GM21390 (cell line): ENCODE measurements around the gene TVP23C.
A peak's percentile ranks its signal among the peaks of the same experiment; 100 is the strongest.
"Not testable (repeated sequence)": the region's sequence is repeated elsewhere in the genome, so short reads cannot be mapped to it uniquely, and the experiment has no call there.

Source experiments
- ATAC-seq: cut with Tn5 transposase; IDR thresholded peaks from one replicate; pipeline ENCODE4 v1.9.1; 2021; ENCODE audit not compliant: unreplicated experiment

The TVP23C gene

DNA sequence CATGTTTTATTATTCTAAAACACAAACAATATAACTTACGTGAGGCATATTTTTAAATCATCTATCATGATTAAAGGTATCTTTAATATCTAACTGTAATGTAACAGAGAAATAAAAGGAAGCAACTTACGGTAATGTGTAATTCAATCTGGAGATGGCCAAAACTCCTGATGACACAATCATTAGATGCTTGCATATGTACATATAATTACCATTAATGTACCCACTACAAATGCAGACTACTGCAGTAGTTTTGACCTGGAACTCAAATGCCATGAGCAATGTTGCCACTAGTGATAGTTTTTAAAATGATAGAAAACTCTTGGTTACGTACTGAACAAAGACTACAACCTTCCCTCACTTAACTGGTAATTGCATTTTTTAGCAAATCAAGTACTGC, 30.2 kb downstream of the TVP23C start:
- not testable (repeated sequence) for ATAC-seq

DNA sequence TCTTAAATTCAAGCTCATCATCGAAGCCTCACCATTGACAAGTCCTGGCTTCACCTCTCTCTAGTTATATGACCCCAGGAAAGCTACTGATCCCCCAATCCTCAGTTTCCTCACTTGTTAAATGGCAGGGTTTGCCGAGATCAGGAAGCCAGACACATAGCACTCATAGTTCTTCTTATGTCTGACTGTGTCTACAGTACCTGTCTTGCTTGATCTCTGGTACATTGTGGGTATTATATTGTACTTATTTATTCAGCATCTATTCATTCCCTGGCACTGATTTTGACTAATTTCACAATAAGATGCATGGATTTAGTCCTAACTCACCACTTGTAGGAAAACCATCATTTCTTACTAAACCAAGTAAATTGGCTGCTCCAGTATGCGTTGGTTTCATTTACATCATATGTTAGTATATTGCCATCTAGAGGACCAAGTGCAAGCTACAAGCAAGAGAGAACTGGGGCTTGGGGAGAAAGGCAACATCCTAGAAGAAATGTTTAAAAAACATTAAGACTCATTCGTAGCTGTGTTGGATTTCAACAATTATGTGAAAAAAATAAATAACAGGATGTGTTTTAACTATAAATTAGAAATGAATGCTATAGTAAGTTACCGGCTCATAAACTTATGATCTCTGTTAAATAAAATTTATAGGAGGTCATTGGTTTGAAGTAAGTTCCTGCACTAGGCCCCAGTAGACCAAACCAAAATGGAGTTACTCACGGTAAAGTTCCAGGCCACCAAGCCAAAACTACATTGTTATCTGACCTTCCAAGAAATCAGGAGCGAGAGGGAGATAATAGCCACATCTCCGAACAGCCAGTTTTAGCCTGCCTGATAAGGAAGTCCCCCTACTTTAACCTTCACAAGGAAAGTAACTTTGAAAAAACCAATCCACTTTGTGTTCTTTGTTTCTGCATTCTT, 36.7 kb downstream of the TVP23C start:
- ATAC-seq, result not testable (repeated sequence)

DNA sequence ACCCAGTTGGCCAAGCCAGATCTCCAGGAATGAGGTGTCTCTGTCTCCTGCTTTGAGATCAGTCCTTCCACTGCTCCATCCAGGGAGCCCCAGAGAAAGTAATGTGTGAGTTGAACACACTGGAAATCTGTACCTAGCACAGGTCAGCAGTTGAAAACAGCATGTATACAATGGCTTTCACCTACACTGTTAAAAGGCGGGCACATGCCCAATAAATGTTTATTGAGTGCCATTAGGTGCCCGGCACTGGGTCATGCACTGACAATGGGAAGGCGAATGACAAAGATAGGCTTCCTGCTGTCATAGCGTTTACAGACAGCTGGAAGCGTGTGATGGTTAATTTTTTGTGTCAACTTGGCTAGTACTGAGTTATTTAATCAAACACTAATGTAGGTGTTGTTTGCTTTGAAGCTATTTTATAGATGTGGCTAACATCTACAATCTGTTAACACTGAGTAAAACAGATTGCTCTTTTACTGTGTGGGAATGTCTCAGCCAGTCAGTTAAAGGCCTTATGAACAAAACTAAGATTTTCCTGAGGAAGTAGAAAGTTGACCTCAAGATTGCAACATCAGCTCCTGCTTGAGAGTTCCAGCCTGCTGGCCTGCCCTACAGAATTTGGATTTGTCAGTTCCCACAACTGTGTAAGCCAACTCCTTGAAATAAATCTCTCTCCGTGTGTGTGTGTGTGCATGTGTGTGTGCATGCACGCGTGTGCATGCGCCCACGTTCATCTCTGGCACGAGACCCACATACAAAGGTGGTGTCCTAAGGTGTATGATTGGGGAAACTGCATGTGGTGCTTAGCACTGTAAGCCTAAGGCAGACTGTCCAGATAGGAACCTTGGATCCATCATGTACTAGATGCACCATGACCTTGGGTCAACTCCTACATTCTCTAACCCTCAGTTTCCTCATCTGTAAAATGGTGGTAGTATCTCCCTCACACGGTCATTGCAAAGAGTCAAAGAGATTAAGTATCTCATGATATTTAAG, 38.0 kb downstream of the TVP23C start:
- ATAC-seq, result not testable (repeated sequence)

DNA sequence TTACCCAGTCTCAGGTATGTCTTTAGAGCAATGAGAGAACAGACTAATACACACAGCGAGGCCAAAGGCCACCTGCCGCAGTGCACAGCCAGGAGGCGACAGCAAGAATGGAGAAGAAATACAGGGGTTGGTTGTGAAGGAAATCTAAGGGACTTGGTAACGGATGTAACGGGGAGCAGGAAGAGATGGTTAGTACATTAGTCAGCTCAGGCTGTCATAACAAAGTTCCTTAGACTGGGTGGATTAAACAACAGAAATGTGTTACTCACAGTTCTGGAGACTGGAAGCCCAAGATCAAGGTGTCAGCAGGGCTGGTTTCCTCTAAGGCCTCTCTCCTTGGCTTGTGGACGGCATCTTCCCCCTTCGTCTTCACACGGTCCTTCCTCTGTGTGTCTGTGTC, 47.1 kb downstream of the TVP23C start:
- no peak for ATAC-seq

DNA sequence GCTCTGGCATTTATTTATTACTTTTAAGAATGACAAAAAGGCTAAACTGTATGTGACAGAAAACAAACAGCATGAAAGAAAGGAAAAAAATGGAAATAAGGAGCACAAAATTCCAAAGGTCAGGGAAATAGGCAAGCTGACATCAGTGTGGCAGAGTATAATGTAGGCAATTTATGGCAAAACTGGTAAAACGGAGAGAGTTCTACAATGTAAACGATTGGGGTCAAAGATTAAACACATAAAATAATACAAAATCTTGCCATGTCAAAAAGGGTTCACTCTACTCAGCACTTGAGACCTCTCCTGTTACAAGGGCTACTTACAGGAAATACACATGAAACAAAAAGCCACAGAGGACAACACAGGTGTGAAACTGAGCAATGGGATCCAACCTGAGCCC, 48.8 kb downstream of the TVP23C start:
- no peak for ATAC-seq

DNA sequence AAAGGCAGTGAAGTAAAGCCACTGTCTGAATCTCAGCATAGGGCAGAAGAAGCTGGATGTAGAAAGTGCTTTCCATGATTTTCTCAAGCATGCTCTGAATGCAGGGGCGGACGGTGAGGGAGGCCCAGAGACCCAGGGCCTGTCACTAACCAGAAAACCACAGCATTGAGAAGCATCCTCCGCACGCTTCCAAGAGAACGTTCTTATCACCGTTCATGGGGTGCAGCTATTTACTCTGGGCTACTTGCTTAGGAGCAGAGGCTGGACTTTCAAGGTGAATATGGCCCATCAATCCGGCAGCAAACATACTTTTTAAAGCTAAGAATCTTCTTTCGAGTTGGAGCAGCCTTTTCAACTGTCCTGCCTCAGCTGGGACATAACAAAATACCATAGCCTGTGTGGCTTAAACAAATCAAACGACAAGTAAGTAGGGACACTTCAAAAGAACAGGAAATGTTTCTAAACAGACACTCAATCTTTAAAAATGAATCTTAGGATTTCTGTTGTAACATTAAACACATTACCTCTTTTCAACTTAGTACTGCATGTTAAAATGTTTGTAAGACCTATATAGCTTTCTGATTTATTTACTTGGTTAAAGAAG, 49.3 kb downstream of the TVP23C start:
- ATAC-seq, result no peak

GRCh38 chr17:15513058-15513791, 50.1 kb downstream of the TVP23C start:
- ATAC-seq, result no peak

DNA sequence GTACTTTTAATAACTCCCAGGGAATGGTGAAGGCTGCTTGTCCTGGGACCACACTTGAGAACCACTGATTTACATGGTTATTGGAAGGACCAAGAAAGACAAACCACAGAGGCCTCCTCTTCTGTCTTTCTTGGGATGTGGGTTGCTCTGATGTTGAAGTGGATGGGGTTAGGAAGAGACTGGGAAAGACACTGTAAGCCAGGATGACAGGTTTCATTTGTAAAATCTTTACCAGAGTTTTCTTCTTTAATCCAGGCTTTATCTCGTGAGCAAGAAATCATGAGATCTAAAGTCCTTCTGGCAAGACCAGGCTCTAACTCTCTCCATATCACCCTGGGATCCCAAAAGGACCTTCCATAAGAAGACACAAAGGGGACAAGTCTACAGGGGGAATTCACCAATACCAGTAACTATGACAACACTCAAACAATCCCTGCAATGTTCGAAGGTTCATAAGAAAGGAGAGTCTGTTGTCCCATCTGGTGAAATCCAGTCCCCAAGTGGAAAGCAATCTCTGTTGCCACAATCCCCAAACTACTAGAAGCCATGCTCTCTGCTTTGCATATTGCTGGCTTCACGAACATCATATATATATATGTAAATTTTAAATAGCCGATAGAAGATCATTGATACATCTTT, 51.1 kb downstream of the TVP23C start:
- ATAC-seq, result no peak

DNA sequence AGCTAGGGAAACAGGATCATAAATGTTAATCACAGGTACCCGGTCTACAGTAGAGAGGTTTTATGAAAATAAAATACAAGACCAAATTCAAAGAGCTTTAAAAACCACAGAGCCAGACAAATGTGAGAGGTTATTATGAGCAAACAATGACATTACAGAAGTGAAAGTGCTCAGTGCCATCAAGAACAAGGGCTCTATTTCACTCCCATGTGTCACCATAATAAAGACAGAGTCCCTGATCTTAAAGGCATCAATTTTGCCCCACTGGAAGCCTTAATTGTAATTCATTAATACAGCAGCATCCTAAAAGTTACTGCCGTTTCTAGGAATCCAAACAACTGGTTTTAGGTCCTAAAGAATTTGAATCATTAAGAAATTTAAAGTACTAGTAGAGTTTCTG, 52.1 kb downstream of the TVP23C start:
- ATAC-seq, result no peak

GRCh38 chr17:15510361-15510760, 52.9 kb downstream of the TVP23C start:
- no peak for ATAC-seq

- no peak for ATAC-seq
Measured at GRCh38 chr17:15509095-15509494, 54.2 kb downstream of the TVP23C start.

- ATAC-seq, result no peak
Measured at GRCh38 chr17:15508466-15508865, 54.8 kb downstream of the TVP23C start.

GRCh38 chr17:15507896-15508295, 55.4 kb downstream of the TVP23C start:
- ATAC-seq, result no peak

DNA sequence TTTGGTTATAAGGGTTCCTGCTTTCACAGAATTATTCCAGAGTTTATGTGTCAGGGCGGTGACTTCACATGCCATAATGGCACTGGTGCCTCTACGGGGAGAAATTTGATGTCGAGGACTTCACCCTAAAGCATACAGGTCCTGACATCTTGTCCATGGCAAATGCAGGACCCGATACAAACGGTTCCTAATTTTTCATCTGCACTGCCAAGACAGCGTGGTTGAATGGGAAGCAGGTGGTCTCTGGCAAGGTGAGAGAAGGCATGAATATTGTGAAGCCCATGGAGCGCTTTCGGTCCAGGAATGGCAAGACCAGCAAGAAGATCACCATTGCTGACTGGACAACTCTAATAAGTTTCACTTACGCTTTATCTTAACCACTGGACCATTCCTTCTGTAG, 56.3 kb downstream of the TVP23C start:
- no peak for ATAC-seq

GRCh38 chr17:15505708-15506107, 57.6 kb downstream of the TVP23C start:
- ATAC-seq, result not testable (repeated sequence)

DNA sequence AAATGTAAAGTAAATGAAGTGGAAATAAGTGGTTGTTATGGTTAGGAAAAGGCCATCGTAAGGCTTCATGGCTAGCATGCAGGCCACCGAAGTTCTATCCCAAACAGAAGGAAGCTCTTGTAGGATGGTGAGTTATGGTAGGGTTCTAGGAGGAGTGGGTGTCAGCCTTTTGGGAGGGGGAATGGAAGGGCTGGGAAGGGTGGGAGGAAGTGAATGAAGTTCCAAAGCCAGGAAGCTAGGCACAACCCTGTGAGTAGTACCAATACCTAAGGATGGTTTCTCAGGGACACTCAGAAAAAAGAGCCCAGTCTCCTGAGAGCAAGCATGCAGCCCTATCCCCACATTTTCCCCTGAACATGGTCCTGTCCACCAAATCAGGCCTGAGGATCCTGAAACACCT, 59.6 kb downstream of the TVP23C start:
- ATAC-seq, result no peak

- peak; percentile 88 for ATAC-seq
Measured at GRCh38 chr17:15502369-15503112, 60.7 kb downstream of the TVP23C start.

- ATAC-seq, result no peak
Measured at GRCh38 chr17:15501793-15502192, 61.5 kb downstream of the TVP23C start.

DNA sequence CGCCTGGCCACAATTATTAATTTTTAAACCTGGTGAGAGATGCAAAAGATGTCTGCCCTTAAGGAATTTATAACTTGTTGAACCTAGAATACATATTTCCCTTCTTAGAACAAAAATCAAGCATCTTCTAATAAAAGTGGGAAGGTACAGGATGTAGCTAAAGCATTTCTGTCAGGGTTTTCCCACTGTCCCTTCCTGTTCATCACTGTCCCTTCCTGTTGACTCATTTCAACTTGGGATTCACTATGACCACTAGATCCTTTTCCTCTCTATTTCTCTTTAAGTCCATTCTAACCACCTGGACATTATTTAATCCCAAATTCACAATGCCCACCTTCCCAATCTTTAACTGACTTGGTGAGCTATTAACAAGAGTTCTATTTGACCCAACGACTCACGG, 62.0 kb downstream of the TVP23C start:
- ATAC-seq, result no peak
